ENCODE measurements around the gene ZDHHC21.
A peak's percentile ranks its signal among the peaks of the same experiment; 100 is the strongest.
"Not testable (repeated sequence)": the region's sequence is repeated elsewhere in the genome, so short reads cannot be mapped to it uniquely, and the experiment has no call there.

ZDHHC21 gene

GRCh38 chr9:14670718-14671117, 22.5 kb downstream of the ZDHHC21 start:
- no peak overlapping the region for H2AFZ ChIP-seq (ENCODE audit: low read depth, low read length)
- no peak overlapping the region for H3K4me3 ChIP-seq (ENCODE audit: low read depth in 1 of 2, low read length in 2 of 2)
- no peak overlapping the region for H3K27ac ChIP-seq (ENCODE audit: low read length)
- no peaks in the 10 kb centered on the region for H3K27me3 ChIP-seq (ENCODE audit: insufficient read depth, low read length, poor library complexity)
- DNase-seq = no peak
- TF ChIP-seq EZH2 (IDR thresholded peaks at IDR 0.05; ENCODE audit: borderline replicate concordance, low read depth, low read length, severe bottlenecking) (no peak), CTCF (IDR thresholded peaks at IDR 0.05; ENCODE audit: borderline replicate concordance, extremely low read depth, low read length, poor library complexity, severe bottlenecking) (no peak)
- no peak for ATAC-seq (ENCODE audit: insufficient read depth, low read depth)
- no peaks in the 10 kb centered on the region; the same call in 1 of the 2 replicates for H3K36me3 ChIP-seq (ENCODE audit: insufficient read depth, low read length)
- H3K4me1 ChIP-seq (ENCODE audit: insufficient read depth, low read length) = no peaks in the 10 kb centered on the region
- no peaks in the 10 kb centered on the region for H3K79me2 ChIP-seq (ENCODE audit: insufficient read depth, low read length)
- H4K20me1 ChIP-seq (ENCODE audit: insufficient read depth, low read length) = no peaks in the 10 kb centered on the region
- H3K4me2 ChIP-seq (ENCODE audit: insufficient read depth, low read length) = no peak overlapping the region
- H3K9me3 ChIP-seq (ENCODE audit: insufficient read depth, low read length, severe bottlenecking) = no peaks in the 10 kb centered on the region
- H3K9ac ChIP-seq (ENCODE audit: low read depth, low read length) = no peak overlapping the region

DNA sequence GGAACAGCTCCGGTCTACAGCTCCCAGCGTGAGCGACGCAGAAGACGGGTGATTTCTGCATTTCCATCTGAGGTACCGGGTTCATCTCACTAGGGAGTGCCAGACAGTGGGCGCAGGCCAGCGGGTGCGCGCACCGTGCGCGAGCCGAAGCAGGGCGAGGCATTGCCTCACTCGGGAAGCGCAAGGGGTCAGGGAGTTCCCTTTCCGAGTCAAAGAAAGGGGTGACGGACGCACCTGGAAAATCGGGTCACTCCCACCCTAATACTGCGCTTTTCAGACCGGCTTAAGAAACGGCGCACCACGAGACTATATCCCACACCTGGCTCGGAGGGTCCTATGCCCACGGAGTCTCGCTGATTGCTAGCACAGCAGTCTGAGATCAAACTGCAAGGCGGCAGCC, 29.2 kb downstream of the ZDHHC21 start:
- not testable (repeated sequence) for ATAC-seq (ENCODE audit: insufficient read depth, low read depth); H3K4me2 ChIP-seq (ENCODE audit: insufficient read depth, low read length)

GRCh38 chr9:14662060-14662453, 31.2 kb downstream of the ZDHHC21 start:
- H3K36me3 ChIP-seq (ENCODE audit: insufficient read depth, low read length) = no peaks in the 10 kb centered on the region
- no peaks in the 10 kb centered on the region for H3K9me3 ChIP-seq (ENCODE audit: insufficient read depth, low read length, severe bottlenecking)
- H3K9ac ChIP-seq (ENCODE audit: low read depth, low read length) = no peak overlapping the region
- H3K4me1 ChIP-seq (ENCODE audit: insufficient read depth, low read length) = no peaks in the 10 kb centered on the region
- no peak overlapping the region for H3K4me3 ChIP-seq (ENCODE audit: low read depth in 1 of 2, low read length in 2 of 2)
- no peak overlapping the region for H3K27ac ChIP-seq (ENCODE audit: low read length)
- H3K27me3 ChIP-seq (ENCODE audit: insufficient read depth, low read length, poor library complexity) = no peaks in the 10 kb centered on the region
- no peak for ATAC-seq (ENCODE audit: insufficient read depth, low read depth)
- TF ChIP-seq EZH2 (IDR thresholded peaks at IDR 0.05; ENCODE audit: borderline replicate concordance, low read depth, low read length, severe bottlenecking) (no peak), CTCF (IDR thresholded peaks at IDR 0.05; ENCODE audit: borderline replicate concordance, extremely low read depth, low read length, poor library complexity, severe bottlenecking) (no peak)
- no peak overlapping the region for H2AFZ ChIP-seq (ENCODE audit: low read depth, low read length)
- no peaks in the 10 kb centered on the region for H4K20me1 ChIP-seq (ENCODE audit: insufficient read depth, low read length)
- H3K79me2 ChIP-seq (ENCODE audit: insufficient read depth, low read length) = no peaks in the 10 kb centered on the region
- no peak for DNase-seq
- H3K4me2 ChIP-seq (ENCODE audit: insufficient read depth, low read length) = no peak overlapping the region

More for the DNA sequence above, 29.2 kb downstream of the ZDHHC21 start:
- H3K79me2 ChIP-seq (ENCODE audit: insufficient read depth, low read length); H3K27ac ChIP-seq (ENCODE audit: low read length); DNase-seq; H3K9ac ChIP-seq (ENCODE audit: low read depth, low read length); H3K27me3 ChIP-seq (ENCODE audit: insufficient read depth, low read length, poor library complexity); H3K36me3 ChIP-seq (ENCODE audit: insufficient read depth, low read length); H4K20me1 ChIP-seq (ENCODE audit: insufficient read depth, low read length); H3K4me1 ChIP-seq (ENCODE audit: insufficient read depth, low read length); H3K9me3 ChIP-seq (ENCODE audit: insufficient read depth, low read length, severe bottlenecking); H2AFZ ChIP-seq (ENCODE audit: low read depth, low read length); H3K4me3 ChIP-seq (ENCODE audit: low read depth in 1 of 2, low read length in 2 of 2): not testable (repeated sequence)

GRCh38 chr9:14661421-14662059, 31.7 kb downstream of the ZDHHC21 start:
- H3K4me3 ChIP-seq (ENCODE audit: low read depth in 1 of 2, low read length in 2 of 2) = no peak overlapping the region
- no peak overlapping the region for H3K4me2 ChIP-seq (ENCODE audit: insufficient read depth, low read length)
- no peaks in the 10 kb centered on the region for H3K27me3 ChIP-seq (ENCODE audit: insufficient read depth, low read length, poor library complexity)
- no peak overlapping the region for H3K27ac ChIP-seq (ENCODE audit: low read length)
- no peaks in the 10 kb centered on the region for H3K79me2 ChIP-seq (ENCODE audit: insufficient read depth, low read length)
- H2AFZ ChIP-seq (ENCODE audit: low read depth, low read length) = no peak overlapping the region
- H4K20me1 ChIP-seq (ENCODE audit: insufficient read depth, low read length) = no peaks in the 10 kb centered on the region
- DNase-seq (no peak), ATAC-seq (ENCODE audit: insufficient read depth, low read depth) (peak; percentile 53; the same call in 1 of the 3 replicates)
- H3K9ac ChIP-seq (ENCODE audit: low read depth, low read length) = no peak overlapping the region
- H3K4me1 ChIP-seq (ENCODE audit: insufficient read depth, low read length) = no peaks in the 10 kb centered on the region
- H3K9me3 ChIP-seq (ENCODE audit: insufficient read depth, low read length, severe bottlenecking) = no peaks in the 10 kb centered on the region
- TF ChIP-seq EZH2 (IDR thresholded peaks at IDR 0.05; ENCODE audit: borderline replicate concordance, low read depth, low read length, severe bottlenecking) (no peak), CTCF (IDR thresholded peaks at IDR 0.05; ENCODE audit: borderline replicate concordance, extremely low read depth, low read length, poor library complexity, severe bottlenecking) (peak; percentile 64)
- H3K36me3 ChIP-seq (ENCODE audit: insufficient read depth, low read length) = no peaks in the 10 kb centered on the region; the same call in 1 of the 2 replicates

Data from DND-41 (cell line).